ENCODE measurements around the gene SLC30A3.
A peak's percentile ranks its signal among the peaks of the same experiment; 100 is the strongest.

Gene SLC30A3

DNA sequence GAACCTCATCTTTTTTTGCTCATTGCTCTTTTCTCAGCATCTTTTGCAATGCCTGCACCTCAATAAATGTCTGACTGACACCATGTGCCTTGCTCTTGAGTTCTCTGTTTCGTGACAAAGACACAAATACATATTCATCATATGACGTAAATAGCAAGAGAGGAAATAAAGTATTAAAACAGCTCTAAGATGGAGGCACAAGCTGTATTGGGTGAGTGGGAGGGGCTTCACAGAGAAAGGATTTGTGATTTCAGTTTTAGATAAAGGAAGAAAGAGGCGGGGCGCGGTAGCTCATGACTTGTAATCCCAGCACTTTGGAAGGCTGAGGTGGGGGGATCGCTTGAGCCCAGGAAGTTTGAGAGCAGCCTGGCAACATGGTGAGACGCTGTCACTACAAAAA lies 42.8 kb downstream of the SLC30A3 start:
- no peaks in the 10 kb centered on the region for H3K27me3 ChIP-seq (ENCODE audit: low read depth, low read length)
- H3K79me2 ChIP-seq (ENCODE audit: low read length), result peaks cover 36% of the 10 kb centered on the region
- H3K4me2 ChIP-seq (ENCODE audit: low read length), result no peak overlapping the region
- no peak overlapping the region for H3K27ac ChIP-seq (ENCODE audit: low read length)
- no peak overlapping the region for H3K4me3 ChIP-seq (ENCODE audit: low read length)
- no peak overlapping the region for H3K9ac ChIP-seq (ENCODE audit: low read length)
- H4K20me1 ChIP-seq (ENCODE audit: insufficient read depth, low read length), result no peaks in the 10 kb centered on the region
- H2AFZ ChIP-seq (ENCODE audit: low read depth, low read length), result no peak overlapping the region
- TF ChIP-seq CTCF (IDR thresholded peaks at IDR 0.05; ENCODE audit: low read depth, low read length) (no peak), EZH2phosphoT487 (IDR thresholded peaks at IDR 0.05; ENCODE audit: low read depth) (no peak)
- H3K36me3 ChIP-seq (replicated peaks; ENCODE audit: low read depth, low read length), result peaks cover 55% of the 10 kb centered on the region
- no peaks in the 10 kb centered on the region for H3K9me3 ChIP-seq (ENCODE audit: insufficient read depth, low read length)
- H3K4me1 ChIP-seq (ENCODE audit: low read length), result peaks cover 17% of the 10 kb centered on the region

DNA sequence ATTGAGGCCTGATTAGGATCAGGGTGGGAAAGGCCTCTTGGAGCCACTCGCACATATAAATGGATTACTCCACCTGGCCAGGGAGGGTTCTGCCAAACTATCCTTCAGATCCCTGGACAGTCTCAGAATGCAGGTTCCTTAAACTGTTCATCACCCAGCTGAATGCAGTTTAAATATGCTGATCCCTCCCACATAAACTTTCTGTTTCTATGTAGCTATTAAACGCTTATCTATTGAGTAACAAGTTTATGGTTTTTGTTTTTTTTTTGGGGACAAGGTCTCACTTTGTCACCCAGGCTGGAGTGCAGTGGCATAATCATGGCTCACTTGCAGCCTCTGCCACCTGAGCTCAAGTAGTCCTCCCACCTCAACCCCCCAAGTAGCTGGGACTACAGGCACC lies 43.8 kb downstream of the SLC30A3 start:
- Histone ChIP-seq H3K79me2 (ENCODE audit: low read length) (peaks cover 36% of the 10 kb centered on the region), H2AFZ (ENCODE audit: low read depth, low read length) (no peak overlapping the region), H3K4me1 (ENCODE audit: low read length) (peaks cover 17% of the 10 kb centered on the region), H3K4me2 (ENCODE audit: low read length) (peak overlapping the region; percentile 90), H3K36me3 (replicated peaks; ENCODE audit: low read depth, low read length) (peaks cover 47% of the 10 kb centered on the region), H3K4me3 (ENCODE audit: low read length) (no peak overlapping the region), H3K9me3 (ENCODE audit: insufficient read depth, low read length) (no peaks in the 10 kb centered on the region), H3K9ac (ENCODE audit: low read length) (no peak overlapping the region), H4K20me1 (ENCODE audit: insufficient read depth, low read length) (no peaks in the 10 kb centered on the region), H3K27ac (ENCODE audit: low read length) (no peak overlapping the region), H3K27me3 (ENCODE audit: low read depth, low read length) (no peaks in the 10 kb centered on the region)
- no peak for TF ChIP-seq EZH2phosphoT487 (IDR thresholded peaks at IDR 0.05; ENCODE audit: low read depth)
- no peak for TF ChIP-seq CTCF (IDR thresholded peaks at IDR 0.05; ENCODE audit: low read depth, low read length)

- Histone ChIP-seq H3K9ac (ENCODE audit: low read length) (peak overlapping the region; percentile 89), H3K27ac (ENCODE audit: low read length) (peak overlapping the region; percentile 59), H3K36me3 (replicated peaks; ENCODE audit: low read depth, low read length) (peaks cover 46% of the 10 kb centered on the region), H3K4me2 (ENCODE audit: low read length) (peak overlapping the region; percentile 90), H2AFZ (ENCODE audit: low read depth, low read length) (no peak overlapping the region), H3K79me2 (ENCODE audit: low read length) (peaks cover 37% of the 10 kb centered on the region), H3K4me1 (ENCODE audit: low read length) (peaks cover 18% of the 10 kb centered on the region), H3K27me3 (ENCODE audit: low read depth, low read length) (no peaks in the 10 kb centered on the region), H4K20me1 (ENCODE audit: insufficient read depth, low read length) (no peaks in the 10 kb centered on the region), H3K9me3 (ENCODE audit: insufficient read depth, low read length) (no peaks in the 10 kb centered on the region), H3K4me3 (ENCODE audit: low read length) (peak overlapping the region; percentile 84)
- TF ChIP-seq CTCF (IDR thresholded peaks at IDR 0.05; ENCODE audit: low read depth, low read length) (no peak), EZH2phosphoT487 (IDR thresholded peaks at IDR 0.05; ENCODE audit: low read depth) (no peak)
Measured at GRCh38 chr2:27218614-27219013, 44.2 kb downstream of the SLC30A3 start.

DNA sequence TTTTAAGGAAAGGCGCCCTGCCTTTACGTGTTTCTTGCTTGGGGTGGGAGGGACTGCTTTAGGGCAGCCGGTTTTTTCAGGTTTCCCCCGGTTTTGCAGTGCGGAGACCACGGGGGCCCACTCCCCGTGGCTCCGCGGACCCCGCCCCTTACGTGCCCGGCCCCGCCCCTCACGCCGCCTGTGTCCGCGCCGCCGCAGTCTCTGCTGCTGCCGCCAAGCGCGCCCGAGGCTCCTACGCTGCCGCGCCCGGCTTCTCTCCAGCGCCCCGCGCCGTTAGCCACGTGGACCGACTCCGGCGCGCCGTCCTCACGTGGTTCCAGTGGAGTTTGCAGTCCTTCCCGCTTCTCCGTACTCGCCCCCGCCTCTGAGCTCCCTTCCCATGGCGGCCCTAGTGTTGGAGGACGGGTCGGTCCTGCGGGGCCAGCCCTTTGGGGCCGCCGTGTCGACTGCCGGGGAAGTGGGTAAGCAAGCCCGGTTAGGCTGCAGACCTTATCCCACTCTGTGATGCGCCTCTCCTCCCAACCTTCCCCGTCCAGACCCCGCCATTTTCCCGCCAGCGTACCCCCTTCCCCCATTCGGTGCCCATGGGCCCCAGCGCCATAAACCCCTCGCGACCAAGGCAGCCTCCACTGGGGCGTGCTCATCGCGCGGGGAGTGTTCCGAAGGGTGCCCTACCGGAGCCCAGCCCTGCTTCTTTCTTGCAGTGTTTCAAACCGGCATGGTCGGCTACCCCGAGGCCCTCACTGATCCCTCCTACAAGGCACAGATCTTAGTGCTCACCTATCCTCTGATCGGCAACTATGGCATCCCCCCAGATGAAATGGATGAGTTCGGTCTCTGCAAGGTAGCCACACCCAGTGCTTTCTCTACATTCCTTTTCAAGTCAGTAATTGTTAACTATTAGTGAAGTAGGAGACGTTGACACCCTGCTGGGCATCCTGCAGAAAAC lies 45.4 kb downstream of the SLC30A3 start, which contains the start of gene CAD:
CAD (plus strand) TSS at position 197 of the 949 bp plus-strand sequence; CDS start at position 380, 183 bp downstream.
- Histone ChIP-seq H3K4me1 (ENCODE audit: low read length) (peaks cover 24% of the 10 kb centered on the region), H3K79me2 (ENCODE audit: low read length) (peaks cover 48% of the 10 kb centered on the region), H3K9me3 (ENCODE audit: insufficient read depth, low read length) (no peaks in the 10 kb centered on the region), H3K36me3 (replicated peaks; ENCODE audit: low read depth, low read length) (peaks cover 39% of the 10 kb centered on the region), H3K4me3 (ENCODE audit: low read length) (peak within 1 kb of the TSS; percentile 84), H3K27me3 (ENCODE audit: low read depth, low read length) (no peaks in the 10 kb centered on the region), H3K27ac (ENCODE audit: low read length) (peak within 1 kb of the TSS; percentile 59), H2AFZ (ENCODE audit: low read depth, low read length) (0 out of 2 replicates have a peak within 1 kb of the TSS, but pooled peaks have one; percentile 24), H3K4me2 (ENCODE audit: low read length) (peak within 1 kb of the TSS; percentile 90), H3K9ac (ENCODE audit: low read length) (peak within 1 kb of the TSS; percentile 89), H4K20me1 (ENCODE audit: insufficient read depth, low read length) (no peaks in the 10 kb centered on the region)
- TF ChIP-seq CTCF (IDR thresholded peaks at IDR 0.05; ENCODE audit: low read depth, low read length) (peak; percentile 18; the same call in 1 of the 2 replicates), EZH2phosphoT487 (IDR thresholded peaks at IDR 0.05; ENCODE audit: low read depth) (no peak)

All from OCI-LY3 (cell line).